OCI-LY7 (cell line): ENCODE measurements around the gene BMI1. TPM values are rescaled to one million over a fixed set of nuclear protein-coding genes. Genes with fewer than 3 reads are reported as not detected.
A peak's percentile ranks its signal among the peaks of the same experiment; 100 is the strongest.

Source experiments
- BruUV-seq: library from RNA; stranded (reverse); fragments of 400-500 nt; replicated peaks from 2 replicates; lab custom pipeline; 2021; lab: Mats Ljungman, UMichigan
- CTCF ChIA-PET: fragments of 300-600 bp; sonication (Branson Sonifier 250); formaldehyde crosslinking; loops from one replicate; lab custom pipeline; 2022; ENCODE audit warnings: antibody characterized with exemption; ENCODE audit not compliant: unreplicated experiment; lab: Charles Lee
- POLR2A ChIA-PET: fragments of 300-600 bp; sonication (Branson Sonifier 250); formaldehyde crosslinking; loops from one replicate; lab custom pipeline; 2022; ENCODE audit warnings: antibody characterized with exemption; lab: Charles Lee
- DNase-seq: peaks from one replicate; pipeline ENCODE4 v3.0.0-alpha.2; 2015; ENCODE audit warnings: low spot score
- H2AFZ ChIP-seq: fragments of 200-600 bp; sonication (generic), shearing (Covaris generic); 2 replicates; pipeline ENCODE4 v1.6.1; 2014; ENCODE audit warnings: mild to moderate bottlenecking, antibody characterized with exemption, low read length, moderate library complexity
- H3K27ac ChIP-seq: fragments of 200-600 bp; sonication (generic); 2 replicates; pipeline ENCODE4 v1.5.1; 2014; ENCODE audit warnings: mixed run types, low read depth, mild to moderate bottlenecking, moderate library complexity, low read length, inconsistent platforms; ENCODE audit not compliant: poor library complexity, severe bottlenecking
- H3K36me3 ChIP-seq: fragments of 200-600 bp; sonication (generic); 2 replicates; pipeline ENCODE4 v1.6.1; 2014; ENCODE audit warnings: mild to moderate bottlenecking, antibody characterized with exemption, low read length, moderate library complexity, mixed read lengths; ENCODE audit not compliant: insufficient read depth
- H3K4me1 ChIP-seq: fragments of 200-600 bp; sonication (generic); 2 replicates; pipeline ENCODE4 v1.5.1; 2014; ENCODE audit warnings: mild to moderate bottlenecking, low read length; ENCODE audit not compliant: insufficient read depth, poor library complexity, severe bottlenecking
- H3K4me2 ChIP-seq: fragments of 200-600 bp; sonication (generic); 2 replicates; pipeline ENCODE4 v1.6.1; 2014; ENCODE audit warnings: mild to moderate bottlenecking, low read length
- H3K4me3 ChIP-seq: fragments of 200-600 bp; sonication (generic); 2 replicates; pipeline ENCODE4 v1.5.1; 2014; ENCODE audit warnings: mild to moderate bottlenecking, low read depth, low read length; ENCODE audit not compliant: poor library complexity, severe bottlenecking
- H3K79me2 ChIP-seq: fragments of 200-600 bp; sonication (generic); 2 replicates; pipeline ENCODE4 v1.6.1; 2016; ENCODE audit warnings: low read depth, mild to moderate bottlenecking, low read length, moderate library complexity, mixed read lengths; ENCODE audit not compliant: insufficient read depth
- H3K9me2 ChIP-seq: fragments of 200-600 bp; sonication (generic); 2 replicates; pipeline ENCODE4 v1.6.1; 2016; ENCODE audit warnings: mild to moderate bottlenecking, low read length, mixed read lengths; ENCODE audit not compliant: insufficient read depth
- H3K9me3 ChIP-seq: fragments of 200-600 bp; sonication (generic); 2 replicates; pipeline ENCODE4 v1.6.1; 2014; ENCODE audit warnings: mild to moderate bottlenecking, mixed run types, low read length, mixed read lengths
- H4K20me1 ChIP-seq: fragments of 200-600 bp; sonication (generic); 2 replicates; pipeline ENCODE4 v1.6.1; 2014; ENCODE audit warnings: mild to moderate bottlenecking, antibody characterized with exemption, low read length, moderate library complexity, mixed read lengths; ENCODE audit not compliant: insufficient read depth
- EZH2phosphoT487 ChIP-seq: fragments of 200-600 bp; sonication (generic); IDR thresholded peaks from 2 replicates; pipeline ENCODE4 v1.6.1; 2018; ENCODE audit warnings: low read depth, borderline replicate concordance, mild to moderate bottlenecking, mixed run types, antibody characterized with exemption, low read length, moderate library complexity, mixed read lengths
- intact Hi-C: fragments of 100-400 bp; cut with micrococcal nuclease; formaldehyde crosslinking; loops from one replicate; pipeline ENCODE4 v1.10.0; 2022; ENCODE audit not compliant: unreplicated experiment
- total RNA-seq, 2 experiments: library from RNA; depleted of rRNA in 1 of 2; stranded (reverse); fragments of >200 nt in 1 of 2; shearing (Covaris generic) in 1 of 2; gene quantifications; 2 replicates each; pipeline ENCODE4 v1.2.3, GENCODE V29; 2014 to 2022
- TF ChIP-seq, protein P1 (sequence below): fragments of 200-600 bp; sonication (generic); conservative IDR thresholded peaks from 2 replicates; pipeline ENCODE4 v1.5.1; 2014; ENCODE audit warnings: mild to moderate bottlenecking, antibody characterized with exemption, low read length, moderate library complexity, mixed read lengths

Gene BMI1
- total RNA-seq, 2 experiments from 2014 or later = 7.4 to 17.8 TPM

DNA sequence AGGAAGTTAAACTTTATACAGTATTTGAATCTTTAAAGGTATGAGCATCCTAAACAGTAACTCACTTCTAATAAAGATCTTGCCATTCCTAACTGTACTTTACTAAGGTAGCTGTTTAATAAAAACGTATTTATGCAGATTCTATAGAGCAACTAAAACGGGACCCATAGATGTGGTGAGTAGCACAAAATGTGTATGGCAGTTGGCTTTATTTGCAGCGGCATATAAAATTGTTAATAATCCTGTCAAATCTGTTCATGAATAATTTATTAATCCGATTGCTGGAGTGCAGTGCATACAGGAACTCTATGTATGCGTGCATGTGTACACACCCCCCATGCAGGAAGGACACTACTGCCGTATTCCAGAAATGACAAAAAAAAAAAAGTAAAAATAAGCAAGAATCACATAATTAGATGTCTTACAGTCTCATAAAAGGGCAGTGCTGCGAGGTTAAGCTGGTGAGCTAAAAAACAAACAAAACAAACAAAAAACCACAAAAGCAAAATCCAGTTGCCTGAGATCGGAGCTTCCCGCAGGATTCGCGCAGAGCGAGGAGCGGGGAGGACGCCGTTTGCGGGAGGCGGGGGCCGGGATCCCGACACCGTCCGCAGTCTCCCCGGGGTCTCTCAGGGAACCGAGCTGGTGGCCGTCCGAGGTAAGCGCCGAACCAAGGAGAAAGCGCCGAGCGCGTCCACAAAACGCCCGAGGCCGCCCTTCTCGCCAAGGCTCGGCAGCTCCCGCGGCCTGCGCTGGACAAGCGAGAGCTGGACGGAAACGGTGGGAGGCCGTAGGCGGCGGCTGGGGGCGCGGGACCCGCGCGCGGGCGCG lies 5.2 kb upstream of the BMI1 start:
- POLR2A ChIA-PET = interaction anchor here (0.6 to 2.6 kb wide), 11 partner anchors 11 to 101 kb away, joined by 3 to 11 read pairs (median 5); no protein-coding TSS in a partner anchor
- no TSS peak for BruUV-seq

DNA sequence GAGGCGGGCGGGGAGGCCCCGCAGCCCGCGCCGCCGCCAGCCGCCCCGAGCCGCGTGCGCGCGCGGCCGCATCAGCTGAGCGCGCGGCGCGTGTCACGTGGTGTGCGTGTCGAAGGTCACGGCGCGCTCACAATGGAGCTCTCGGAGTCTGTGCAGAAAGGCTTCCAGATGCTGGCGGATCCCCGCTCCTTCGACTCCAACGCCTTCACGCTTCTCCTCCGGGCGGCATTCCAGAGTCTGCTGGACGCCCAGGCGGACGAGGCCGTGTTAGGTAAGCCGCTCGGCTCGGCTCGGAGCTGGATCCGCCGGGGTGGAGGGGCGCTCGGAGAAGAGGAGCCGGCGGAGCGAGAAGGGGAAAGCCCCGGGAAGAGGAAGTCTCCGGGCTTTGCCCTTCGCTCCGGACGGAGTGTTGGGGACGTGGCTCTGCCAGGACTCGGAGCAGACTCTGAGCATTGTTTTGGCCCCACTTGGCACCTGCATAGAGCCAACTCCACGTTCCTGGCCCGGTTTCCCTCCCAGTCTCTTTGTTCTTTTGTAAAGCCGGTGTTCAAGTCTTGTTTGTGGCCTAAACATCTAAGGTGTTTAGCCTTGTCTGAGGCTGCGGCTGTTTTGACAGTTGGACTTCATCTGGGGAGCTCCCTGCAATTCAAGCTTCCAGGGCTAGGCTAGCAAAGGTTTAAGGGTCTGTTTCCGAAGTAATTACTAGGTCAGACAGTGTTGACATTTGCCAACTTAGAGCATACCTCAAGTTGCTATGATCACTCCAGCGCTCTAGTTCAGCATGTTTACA lies 4.4 kb upstream of the BMI1 start, which contains the start of gene COMMD3:
Gene COMMD3, plus strand, starts transcription at position 103 of the 790 bp plus-strand sequence. Its CDS starts 30 bp downstream, at position 133.
- ChIA-PET CTCF (no interaction called here), POLR2A (interaction anchor here (0.6 to 2.6 kb wide), 13 partner anchors 11 to 388 kb away, joined by 3 to 11 read pairs (median 5); no protein-coding TSS in a partner anchor)
- Histone ChIP-seq H3K27ac (peak within 1 kb of the TSS; percentile 61), H2AFZ (peak within 1 kb of the TSS; percentile 96), H3K79me2 (0 out of 2 replicates have a peak, but pooled peaks cover 11% of the 10 kb centered on the region), H3K4me2 (peak within 1 kb of the TSS; percentile 98), H3K36me3 (no peaks in the 10 kb centered on the region), H4K20me1 (peaks cover 23% of the 10 kb centered on the region; the same call in 1 of the 2 replicates), H3K4me3 (peak within 1 kb of the TSS; percentile 92), H3K9me3 (no peaks in the 10 kb centered on the region), H3K4me1 (peaks cover 28% of the 10 kb centered on the region), H3K9me2 (no peaks in the 10 kb centered on the region)
- intact Hi-C loops = loop anchor here (1.0 to 10.0 kb wide), 5 partner anchors 24 to 396 kb away; partner anchors contain the start of gene PIP4K2A
- no peak for TF ChIP-seq EZH2phosphoT487
- TF ChIP-seq, protein P1, sequence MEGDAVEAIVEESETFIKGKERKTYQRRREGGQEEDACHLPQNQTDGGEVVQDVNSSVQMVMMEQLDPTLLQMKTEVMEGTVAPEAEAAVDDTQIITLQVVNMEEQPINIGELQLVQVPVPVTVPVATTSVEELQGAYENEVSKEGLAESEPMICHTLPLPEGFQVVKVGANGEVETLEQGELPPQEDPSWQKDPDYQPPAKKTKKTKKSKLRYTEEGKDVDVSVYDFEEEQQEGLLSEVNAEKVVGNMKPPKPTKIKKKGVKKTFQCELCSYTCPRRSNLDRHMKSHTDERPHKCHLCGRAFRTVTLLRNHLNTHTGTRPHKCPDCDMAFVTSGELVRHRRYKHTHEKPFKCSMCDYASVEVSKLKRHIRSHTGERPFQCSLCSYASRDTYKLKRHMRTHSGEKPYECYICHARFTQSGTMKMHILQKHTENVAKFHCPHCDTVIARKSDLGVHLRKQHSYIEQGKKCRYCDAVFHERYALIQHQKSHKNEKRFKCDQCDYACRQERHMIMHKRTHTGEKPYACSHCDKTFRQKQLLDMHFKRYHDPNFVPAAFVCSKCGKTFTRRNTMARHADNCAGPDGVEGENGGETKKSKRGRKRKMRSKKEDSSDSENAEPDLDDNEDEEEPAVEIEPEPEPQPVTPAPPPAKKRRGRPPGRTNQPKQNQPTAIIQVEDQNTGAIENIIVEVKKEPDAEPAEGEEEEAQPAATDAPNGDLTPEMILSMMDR = no peak
- no TSS peak for BruUV-seq
- DNase-seq = peak; percentile 89

More for the DNA sequence above, 5.2 kb upstream of the BMI1 start:
- Histone ChIP-seq H2AFZ (peak overlapping the region; percentile 96), H3K9me2 (no peaks in the 10 kb centered on the region), H3K4me1 (peaks cover 28% of the 10 kb centered on the region), H3K9me3 (no peaks in the 10 kb centered on the region), H3K4me3 (peak overlapping the region; percentile 92), H3K27ac (no peak overlapping the region), H3K4me2 (peak overlapping the region; percentile 91), H4K20me1 (peaks cover 23% of the 10 kb centered on the region; the same call in 1 of the 2 replicates), H3K36me3 (no peaks in the 10 kb centered on the region), H3K79me2 (0 out of 2 replicates have a peak, but pooled peaks cover 11% of the 10 kb centered on the region)
- peak; percentile 16 for DNase-seq
- intact Hi-C loops = loop anchor here (1.0 to 10.0 kb wide), 5 partner anchors 25 to 397 kb away; partner anchors contain the start of gene PIP4K2A
- TF ChIP-seq, protein P1 = no peak
- 0 out of 2 replicates have a peak, but pooled peaks have one; percentile 21 for TF ChIP-seq EZH2phosphoT487
- CTCF ChIA-PET = interaction anchor here (0.6 kb wide), 1 partner anchor 87 kb away, joined by 3 read pairs; no protein-coding TSS in a partner anchor
